SK-N-SH treated with all-trans-retinoic acid at 6 μM for 48 hours (cell line): ENCODE measurements around the gene PROX2.

Experiments
- ATAC-seq: fragments of 200-7000 bp; cut with Tn5 transposase; 3 replicates; pipeline ENCODE4 v1.9.1; 2020; ENCODE audit warnings: mild to moderate bottlenecking, moderate library complexity
- ARNTL ChIP-seq: fragments of 450-650 bp; formaldehyde crosslinking; IDR thresholded peaks from 2 replicates; pipeline ENCODE4 v1.5.0; 2020; ENCODE audit warnings: low read depth, mild to moderate bottlenecking, moderate library complexity, borderline replicate concordance
- BACH2 ChIP-seq: fragments of 250-450 bp; sonication (Bioruptor Pico); IDR thresholded peaks from 2 replicates; pipeline ENCODE4 v1.9.0; 2021; ENCODE audit warnings: mild to moderate bottlenecking, borderline replicate concordance
- CSDC2 ChIP-seq: fragments of 250-450 bp; sonication (Bioruptor Pico); IDR thresholded peaks from 2 replicates; pipeline ENCODE4 v1.5.0; 2020; ENCODE audit warnings: mild to moderate bottlenecking, moderate library complexity
- ESRRG ChIP-seq: fragments of 250-450 bp; sonication (Bioruptor Pico); IDR thresholded peaks from 2 replicates; pipeline ENCODE4 v1.6.1; 2021; ENCODE audit warnings: mild to moderate bottlenecking
- GLIS3 ChIP-seq: fragments of 250-450 bp; sonication (Bioruptor Pico); IDR thresholded peaks from 2 replicates; pipeline ENCODE4 v1.5.0; 2020; ENCODE audit warnings: mild to moderate bottlenecking, moderate library complexity
- ISL1 ChIP-seq: fragments of 250-450 bp; sonication (Bioruptor Pico); IDR thresholded peaks from 2 replicates; pipeline ENCODE4 v2.1.2; 2022; ENCODE audit warnings: mild to moderate bottlenecking, moderate library complexity
- OSR1 ChIP-seq: fragments of 250-450 bp; sonication (Bioruptor Pico); IDR thresholded peaks from 2 replicates; pipeline ENCODE4 v1.8.0; 2022; ENCODE audit warnings: moderate library complexity, mild to moderate bottlenecking, inconsistent platforms
- PPARA ChIP-seq: fragments of 250-450 bp; sonication (Bioruptor Pico); IDR thresholded peaks from 2 replicates; pipeline ENCODE4 v1.5.0; 2020; ENCODE audit warnings: mild to moderate bottlenecking, borderline replicate concordance
- RARB ChIP-seq: fragments of 250-450 bp; sonication (Bioruptor Pico); IDR thresholded peaks from 2 replicates; pipeline ENCODE4 v1.8.0; 2021; ENCODE audit warnings: mild to moderate bottlenecking, moderate library complexity
- SNAI2 ChIP-seq: fragments of 250-450 bp; sonication (Bioruptor Pico); IDR thresholded peaks from 2 replicates; pipeline ENCODE4 v1.5.0; 2020; ENCODE audit warnings: mild to moderate bottlenecking, moderate library complexity
- TOX ChIP-seq: fragments of 250-450 bp; sonication (Bioruptor Pico); IDR thresholded peaks from 2 replicates; pipeline ENCODE4 v1.8.0; 2021; ENCODE audit warnings: mild to moderate bottlenecking, moderate library complexity, borderline replicate concordance
- ZC3H10 ChIP-seq: fragments of 250-450 bp; sonication (Bioruptor Pico); IDR thresholded peaks from 2 replicates; pipeline ENCODE4 v1.5.1; 2021; ENCODE audit warnings: mild to moderate bottlenecking, moderate library complexity
- ZFP3 ChIP-seq: fragments of 250-450 bp; sonication (Bioruptor Pico); IDR thresholded peaks from 2 replicates; pipeline ENCODE4 v1.5.0; 2020; ENCODE audit warnings: mild to moderate bottlenecking, moderate library complexity
- ZFP30 ChIP-seq: fragments of 450-650 bp; formaldehyde crosslinking; IDR thresholded peaks from 2 replicates; pipeline ENCODE4 v1.5.0; 2022; ENCODE audit warnings: mild to moderate bottlenecking, moderate library complexity
- ZNF565 ChIP-seq: fragments of 450-650 bp; formaldehyde crosslinking; conservative IDR thresholded peaks from 2 replicates; pipeline ENCODE4 v1.5.0; 2020; ENCODE audit warnings: low read depth, mild to moderate bottlenecking, moderate library complexity
- ZNF70 ChIP-seq: fragments of 450-650 bp; formaldehyde crosslinking; IDR thresholded peaks from 2 replicates; pipeline ENCODE4 v1.5.0; 2020; ENCODE audit warnings: mild to moderate bottlenecking, moderate library complexity
- ZNF8 ChIP-seq: fragments of 450-650 bp; formaldehyde crosslinking; IDR thresholded peaks from 2 replicates; pipeline ENCODE4 v1.5.0; 2020; ENCODE audit warnings: mild to moderate bottlenecking, moderate library complexity
- TF ChIP-seq, protein P1 (sequence below): fragments of 250-450 bp; sonication (Bioruptor Pico); IDR thresholded peaks from 2 replicates; pipeline ENCODE4 v1.8.0; 2020; ENCODE audit warnings: mild to moderate bottlenecking, moderate library complexity, borderline replicate concordance
- TF ChIP-seq, protein P2 (sequence below): fragments of 250-450 bp; sonication (Bioruptor Pico); IDR thresholded peaks from 2 replicates; pipeline ENCODE4 v1.5.0; 2020; ENCODE audit warnings: mild to moderate bottlenecking, moderate library complexity
- TF ChIP-seq, protein P3 (sequence below): fragments of 250-450 bp; sonication (Bioruptor Pico); IDR thresholded peaks from 2 replicates; pipeline ENCODE4 v1.5.1; 2020; ENCODE audit warnings: low read depth, mild to moderate bottlenecking, moderate library complexity
- TF ChIP-seq, protein P4 (sequence below): fragments of 250-450 bp; sonication (Bioruptor Pico); IDR thresholded peaks from 2 replicates; pipeline ENCODE4 v1.5.1; 2021; ENCODE audit warnings: mild to moderate bottlenecking, moderate library complexity

The PROX2 gene

DNA sequence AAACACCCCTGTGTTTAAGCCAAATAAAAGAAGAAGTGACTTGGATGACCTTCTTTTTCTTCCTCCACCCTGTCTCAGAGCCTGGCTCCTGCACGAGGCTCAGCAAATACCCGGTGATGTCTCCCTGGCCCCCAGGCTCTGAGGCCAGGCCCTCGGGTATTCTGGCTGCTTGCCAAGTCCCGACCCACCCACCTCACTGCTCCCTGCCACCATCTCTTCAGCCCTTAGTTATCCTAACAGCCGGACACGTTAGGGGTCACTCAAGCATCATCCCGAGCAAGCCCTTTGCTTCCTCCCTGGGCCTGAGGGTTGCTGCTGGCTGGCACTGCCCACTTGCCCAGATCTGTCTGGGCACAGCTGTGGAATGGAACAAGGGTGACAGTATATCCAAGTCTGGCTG lies 39.9 kb upstream of the PROX2 start:
- no peak for ATAC-seq
- TF ChIP-seq GLIS3 (CRISPR knock-in tag) (no peak), ZFP3 (CRISPR knock-in tag) (no peak), CSDC2 (no peak), ZNF565 (CRISPR knock-in tag) (no peak), TOX (CRISPR knock-in tag) (no peak), BACH2 (CRISPR knock-in tag) (no peak), ZNF70 (CRISPR knock-in tag) (no peak), ZNF8 (CRISPR knock-in tag) (no peak), ZFP30 (CRISPR knock-in tag) (no peak), ISL1 (CRISPR knock-in tag) (no peak)
- TF ChIP-seq, protein P1, sequence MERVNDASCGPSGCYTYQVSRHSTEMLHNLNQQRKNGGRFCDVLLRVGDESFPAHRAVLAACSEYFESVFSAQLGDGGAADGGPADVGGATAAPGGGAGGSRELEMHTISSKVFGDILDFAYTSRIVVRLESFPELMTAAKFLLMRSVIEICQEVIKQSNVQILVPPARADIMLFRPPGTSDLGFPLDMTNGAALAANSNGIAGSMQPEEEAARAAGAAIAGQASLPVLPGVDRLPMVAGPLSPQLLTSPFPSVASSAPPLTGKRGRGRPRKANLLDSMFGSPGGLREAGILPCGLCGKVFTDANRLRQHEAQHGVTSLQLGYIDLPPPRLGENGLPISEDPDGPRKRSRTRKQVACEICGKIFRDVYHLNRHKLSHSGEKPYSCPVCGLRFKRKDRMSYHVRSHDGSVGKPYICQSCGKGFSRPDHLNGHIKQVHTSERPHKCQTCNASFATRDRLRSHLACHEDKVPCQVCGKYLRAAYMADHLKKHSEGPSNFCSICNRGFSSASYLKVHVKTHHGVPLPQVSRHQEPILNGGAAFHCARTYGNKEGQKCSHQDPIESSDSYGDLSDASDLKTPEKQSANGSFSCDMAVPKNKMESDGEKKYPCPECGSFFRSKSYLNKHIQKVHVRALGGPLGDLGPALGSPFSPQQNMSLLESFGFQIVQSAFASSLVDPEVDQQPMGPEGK (CRISPR knock-in tag): no peak
- TF ChIP-seq, protein P2, sequence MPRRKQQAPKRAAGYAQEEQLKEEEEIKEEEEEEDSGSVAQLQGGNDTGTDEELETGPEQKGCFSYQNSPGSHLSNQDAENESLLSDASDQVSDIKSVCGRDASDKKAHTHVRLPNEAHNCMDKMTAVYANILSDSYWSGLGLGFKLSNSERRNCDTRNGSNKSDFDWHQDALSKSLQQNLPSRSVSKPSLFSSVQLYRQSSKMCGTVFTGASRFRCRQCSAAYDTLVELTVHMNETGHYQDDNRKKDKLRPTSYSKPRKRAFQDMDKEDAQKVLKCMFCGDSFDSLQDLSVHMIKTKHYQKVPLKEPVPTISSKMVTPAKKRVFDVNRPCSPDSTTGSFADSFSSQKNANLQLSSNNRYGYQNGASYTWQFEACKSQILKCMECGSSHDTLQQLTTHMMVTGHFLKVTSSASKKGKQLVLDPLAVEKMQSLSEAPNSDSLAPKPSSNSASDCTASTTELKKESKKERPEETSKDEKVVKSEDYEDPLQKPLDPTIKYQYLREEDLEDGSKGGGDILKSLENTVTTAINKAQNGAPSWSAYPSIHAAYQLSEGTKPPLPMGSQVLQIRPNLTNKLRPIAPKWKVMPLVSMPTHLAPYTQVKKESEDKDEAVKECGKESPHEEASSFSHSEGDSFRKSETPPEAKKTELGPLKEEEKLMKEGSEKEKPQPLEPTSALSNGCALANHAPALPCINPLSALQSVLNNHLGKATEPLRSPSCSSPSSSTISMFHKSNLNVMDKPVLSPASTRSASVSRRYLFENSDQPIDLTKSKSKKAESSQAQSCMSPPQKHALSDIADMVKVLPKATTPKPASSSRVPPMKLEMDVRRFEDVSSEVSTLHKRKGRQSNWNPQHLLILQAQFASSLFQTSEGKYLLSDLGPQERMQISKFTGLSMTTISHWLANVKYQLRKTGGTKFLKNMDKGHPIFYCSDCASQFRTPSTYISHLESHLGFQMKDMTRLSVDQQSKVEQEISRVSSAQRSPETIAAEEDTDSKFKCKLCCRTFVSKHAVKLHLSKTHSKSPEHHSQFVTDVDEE (CRISPR knock-in tag): no peak

- ATAC-seq: no peak
Measured at GRCh38 chr14:74915426-74915825, 39.5 kb upstream of the PROX2 start.

GRCh38 chr14:74913986-74914573 lies 38.1 kb upstream of the PROX2 start:
- ATAC-seq: peak; percentile 93

More at GRCh38 chr14:74915426-74915825, 39.5 kb upstream of the PROX2 start:
- TF ChIP-seq GLIS3 (CRISPR knock-in tag) (no peak), ISL1 (CRISPR knock-in tag) (no peak), SNAI2 (CRISPR knock-in tag) (no peak), CSDC2 (no peak), ZFP30 (CRISPR knock-in tag) (no peak), ESRRG (CRISPR knock-in tag) (no peak), PPARA (CRISPR knock-in tag) (no peak), ZFP3 (CRISPR knock-in tag) (no peak), ARNTL (no peak), ZC3H10 (CRISPR knock-in tag) (no peak), BACH2 (CRISPR knock-in tag) (no peak), ZNF565 (CRISPR knock-in tag) (no peak), OSR1 (CRISPR knock-in tag) (no peak), RARB (CRISPR knock-in tag) (no peak)
- TF ChIP-seq, protein P3, sequence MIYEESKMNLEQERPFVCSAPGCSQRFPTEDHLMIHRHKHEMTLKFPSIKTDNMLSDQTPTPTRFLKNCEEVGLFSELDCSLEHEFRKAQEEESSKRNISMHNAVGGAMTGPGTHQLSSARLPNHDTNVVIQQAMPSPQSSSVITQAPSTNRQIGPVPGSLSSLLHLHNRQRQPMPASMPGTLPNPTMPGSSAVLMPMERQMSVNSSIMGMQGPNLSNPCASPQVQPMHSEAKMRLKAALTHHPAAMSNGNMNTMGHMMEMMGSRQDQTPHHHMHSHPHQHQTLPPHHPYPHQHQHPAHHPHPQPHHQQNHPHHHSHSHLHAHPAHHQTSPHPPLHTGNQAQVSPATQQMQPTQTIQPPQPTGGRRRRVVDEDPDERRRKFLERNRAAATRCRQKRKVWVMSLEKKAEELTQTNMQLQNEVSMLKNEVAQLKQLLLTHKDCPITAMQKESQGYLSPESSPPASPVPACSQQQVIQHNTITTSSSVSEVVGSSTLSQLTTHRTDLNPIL (CRISPR knock-in tag): no peak
- TF ChIP-seq, protein P1 (CRISPR knock-in tag): no peak
- TF ChIP-seq, protein P4, sequence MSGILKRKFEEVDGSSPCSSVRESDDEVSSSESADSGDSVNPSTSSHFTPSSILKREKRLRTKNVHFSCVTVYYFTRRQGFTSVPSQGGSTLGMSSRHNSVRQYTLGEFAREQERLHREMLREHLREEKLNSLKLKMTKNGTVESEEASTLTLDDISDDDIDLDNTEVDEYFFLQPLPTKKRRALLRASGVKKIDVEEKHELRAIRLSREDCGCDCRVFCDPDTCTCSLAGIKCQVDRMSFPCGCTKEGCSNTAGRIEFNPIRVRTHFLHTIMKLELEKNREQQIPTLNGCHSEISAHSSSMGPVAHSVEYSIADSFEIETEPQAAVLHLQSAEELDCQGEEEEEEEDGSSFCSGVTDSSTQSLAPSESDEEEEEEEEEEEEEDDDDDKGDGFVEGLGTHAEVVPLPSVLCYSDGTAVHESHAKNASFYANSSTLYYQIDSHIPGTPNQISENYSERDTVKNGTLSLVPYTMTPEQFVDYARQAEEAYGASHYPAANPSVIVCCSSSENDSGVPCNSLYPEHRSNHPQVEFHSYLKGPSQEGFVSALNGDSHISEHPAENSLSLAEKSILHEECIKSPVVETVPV (CRISPR knock-in tag): no peak

More at GRCh38 chr14:74913986-74914573, 38.1 kb upstream of the PROX2 start:
- TF ChIP-seq, protein P4 (CRISPR knock-in tag): no peak
- no peak for TF ChIP-seq RARB (CRISPR knock-in tag)
- no peak for TF ChIP-seq ZFP30 (CRISPR knock-in tag)
- TF ChIP-seq GLIS3 (CRISPR knock-in tag): no peak
